ENCODE results near the gene COLGALT1. TPM values are rescaled to one million over a fixed set of nuclear protein-coding genes. Genes with fewer than 3 reads are reported as not detected.
"Not testable (repeated sequence)": the region's sequence is repeated elsewhere in the genome, so short reads cannot be mapped to it uniquely, and the experiment has no call there.

Gene COLGALT1
- total RNA-seq, 1 experiment from 2014 or later: 114 TPM

DNA sequence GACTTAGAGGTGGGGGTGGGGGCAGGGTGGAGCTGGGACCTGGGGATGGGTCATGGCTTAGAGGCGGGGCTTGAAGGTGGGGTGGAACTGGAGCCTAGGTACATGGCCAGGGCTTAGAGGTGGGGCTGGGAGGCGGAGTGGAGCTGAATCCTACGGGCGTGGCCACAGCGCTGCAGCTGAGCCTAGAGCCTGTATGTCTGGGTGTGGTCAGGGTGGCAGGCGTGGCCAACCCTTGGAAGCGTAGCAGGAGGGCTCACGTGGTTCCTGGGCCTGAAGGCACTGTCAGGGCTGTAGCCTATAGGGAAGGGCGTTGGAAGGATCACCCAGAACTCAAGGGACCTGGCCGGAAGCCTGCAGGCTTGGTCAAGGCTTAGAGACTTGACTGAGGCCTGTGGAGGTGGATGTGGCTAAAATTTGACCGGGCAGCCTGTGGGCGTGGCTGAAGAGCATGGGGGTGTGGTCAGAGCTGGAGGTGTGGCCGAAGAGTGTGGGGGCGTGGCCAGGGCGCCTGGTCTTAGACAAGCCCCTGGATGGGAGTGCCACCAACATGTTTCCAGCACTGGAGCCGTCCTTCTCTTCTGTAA is 24.3 kb downstream of the COLGALT1 start:
- peaks cover 56% of the 10 kb centered on the region for H3K36me3 ChIP-seq
- DNase-seq (ENCODE audit: low read depth in 1 of 2, low spot score in 2 of 2): peak; percentile 30 to 70
- no peaks in the 10 kb centered on the region for H3K9me3 ChIP-seq (replicated peaks)
- H3K27me3 ChIP-seq (replicated peaks): 0 out of 2 replicates have a peak, but pooled peaks cover 2% of the 10 kb centered on the region
- H3K27ac ChIP-seq: no peak overlapping the region
- H3K4me3 ChIP-seq: no peak overlapping the region
- H3K4me1 ChIP-seq (replicated peaks): no peaks in the 10 kb centered on the region

- Histone ChIP-seq H3K4me3 (no peak overlapping the region), H3K27me3 (replicated peaks) (0 out of 2 replicates have a peak, but pooled peaks cover 9% of the 10 kb centered on the region), H3K9me3 (replicated peaks) (no peaks in the 10 kb centered on the region), H3K36me3 (peaks cover 49% of the 10 kb centered on the region), H3K4me1 (replicated peaks) (no peaks in the 10 kb centered on the region), H3K27ac (no peak overlapping the region)
- no peak for DNase-seq (ENCODE audit: low read depth in 1 of 2, low spot score in 2 of 2)
Measured at GRCh38 chr19:17580470-17581144, 25.2 kb downstream of the COLGALT1 start.

DNA sequence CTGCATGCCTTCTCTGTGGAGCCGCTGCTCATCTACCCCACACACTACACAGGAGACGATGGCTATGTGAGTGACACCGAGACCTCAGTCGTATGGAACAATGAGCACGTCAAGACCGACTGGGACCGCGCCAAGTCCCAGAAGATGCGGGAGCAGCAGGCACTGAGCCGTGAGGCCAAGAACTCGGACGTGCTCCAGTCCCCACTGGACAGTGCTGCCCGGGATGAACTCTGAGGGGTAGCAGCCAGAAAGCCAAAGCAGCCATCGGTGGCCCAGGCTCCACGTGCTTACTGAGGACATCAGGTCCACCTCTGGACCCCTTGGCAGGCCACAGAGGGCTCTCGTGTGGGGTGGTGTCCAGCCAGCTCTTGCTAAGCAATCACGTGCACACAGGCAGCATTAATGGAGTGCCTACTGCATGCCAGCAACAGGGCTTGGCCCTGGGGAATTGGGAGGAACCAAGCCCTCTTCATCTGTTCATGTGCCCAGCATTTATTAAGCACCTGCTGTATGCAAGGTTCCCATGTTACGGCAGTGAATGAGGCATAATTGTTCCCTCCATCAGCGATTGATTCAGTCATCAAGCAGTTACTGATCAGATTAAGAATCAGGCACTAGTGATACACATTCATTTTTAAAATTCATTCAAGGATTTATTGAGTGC is 25.9 kb downstream of the COLGALT1 start:
- no peak overlapping the region for H3K27ac ChIP-seq
- DNase-seq (ENCODE audit: low read depth in 1 of 2, low spot score in 2 of 2): no peak
- H3K27me3 ChIP-seq (replicated peaks): peaks cover 11% of the 10 kb centered on the region; the same call in 1 of the 2 replicates
- H3K4me3 ChIP-seq: no peak overlapping the region
- no peaks in the 10 kb centered on the region for H3K9me3 ChIP-seq (replicated peaks)
- peaks cover 43% of the 10 kb centered on the region for H3K36me3 ChIP-seq
- no peaks in the 10 kb centered on the region for H3K4me1 ChIP-seq (replicated peaks)

GRCh38 chr19:17582613-17583012 is 27.2 kb downstream of the COLGALT1 start:
- peaks cover 39% of the 10 kb centered on the region for H3K36me3 ChIP-seq
- H3K27ac ChIP-seq: no peak overlapping the region
- no peak overlapping the region for H3K4me3 ChIP-seq
- peaks cover 11% of the 10 kb centered on the region; the same call in 1 of the 2 replicates for H3K27me3 ChIP-seq (replicated peaks)
- no peaks in the 10 kb centered on the region for H3K9me3 ChIP-seq (replicated peaks)
- DNase-seq (ENCODE audit: low read depth in 1 of 2, low spot score in 2 of 2): no peak
- H3K4me1 ChIP-seq (replicated peaks): no peaks in the 10 kb centered on the region

GRCh38 chr19:17584132-17584531 is 28.7 kb downstream of the COLGALT1 start:
- Histone ChIP-seq H3K27ac (no peak overlapping the region), H3K4me1 (replicated peaks) (no peaks in the 10 kb centered on the region), H3K36me3 (peaks cover 28% of the 10 kb centered on the region), H3K4me3 (no peak overlapping the region), H3K27me3 (replicated peaks) (peaks cover 11% of the 10 kb centered on the region; the same call in 1 of the 2 replicates), H3K9me3 (replicated peaks) (no peaks in the 10 kb centered on the region)
- DNase-seq (ENCODE audit: low read depth in 1 of 2, low spot score in 2 of 2): no peak

- H3K4me3 ChIP-seq; H3K27ac ChIP-seq; H3K9me3 ChIP-seq (replicated peaks); H3K4me1 ChIP-seq (replicated peaks); DNase-seq (ENCODE audit: low read depth in 1 of 2, low spot score in 2 of 2): not testable (repeated sequence)
- H3K36me3 ChIP-seq: peaks cover 20% of the 10 kb centered on the region
- peaks cover 11% of the 10 kb centered on the region; the same call in 1 of the 2 replicates for H3K27me3 ChIP-seq (replicated peaks)
Measured at GRCh38 chr19:17585395-17585794, 29.9 kb downstream of the COLGALT1 start.

DNA sequence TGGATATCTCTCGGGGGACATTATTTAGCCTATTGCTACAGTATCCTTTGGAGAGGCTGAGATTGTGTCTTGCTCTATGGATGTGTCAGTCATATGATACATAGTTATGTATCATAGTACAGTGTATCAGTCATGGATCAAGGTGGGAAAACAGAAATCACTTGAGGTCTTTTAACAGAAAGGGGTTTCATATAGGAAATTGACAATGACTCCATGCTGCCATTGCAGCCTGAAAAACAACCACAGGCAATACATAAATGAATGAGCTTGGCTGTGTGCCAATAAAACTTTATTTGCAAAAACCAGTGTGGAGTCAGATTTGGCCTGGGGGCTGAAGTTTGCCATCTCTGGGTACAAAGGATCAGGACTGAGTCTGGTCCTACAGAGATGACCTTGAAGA is 35.4 kb downstream of the COLGALT1 start:
- Histone ChIP-seq H3K36me3 (no peaks in the 10 kb centered on the region), H3K9me3 (replicated peaks) (no peaks in the 10 kb centered on the region), H3K27me3 (replicated peaks) (peaks cover 8% of the 10 kb centered on the region), H3K4me1 (replicated peaks) (no peaks in the 10 kb centered on the region), H3K4me3 (no peak overlapping the region), H3K27ac (no peak overlapping the region)
- no peak for DNase-seq (ENCODE audit: low read depth in 1 of 2, low spot score in 2 of 2)

GRCh38 chr19:17594296-17594695 is 38.8 kb downstream of the COLGALT1 start:
- not testable (repeated sequence) for H3K4me1 ChIP-seq (replicated peaks); H3K4me3 ChIP-seq; H3K27me3 ChIP-seq (replicated peaks); DNase-seq (ENCODE audit: low read depth in 1 of 2, low spot score in 2 of 2); H3K27ac ChIP-seq; H3K36me3 ChIP-seq; H3K9me3 ChIP-seq (replicated peaks)

- H3K27me3 ChIP-seq (replicated peaks): peaks cover 17% of the 10 kb centered on the region
- H3K4me3 ChIP-seq; H3K36me3 ChIP-seq; DNase-seq (ENCODE audit: low read depth in 1 of 2, low spot score in 2 of 2); H3K9me3 ChIP-seq (replicated peaks); H3K4me1 ChIP-seq (replicated peaks); H3K27ac ChIP-seq: not testable (repeated sequence)
Measured at GRCh38 chr19:17598063-17598462, 42.6 kb downstream of the COLGALT1 start.

GRCh38 chr19:17598953-17599352 is 43.5 kb downstream of the COLGALT1 start:
- Histone ChIP-seq H3K4me3 (no peak overlapping the region), H3K27me3 (replicated peaks) (peaks cover 19% of the 10 kb centered on the region), H3K4me1 (replicated peaks) (no peaks in the 10 kb centered on the region), H3K9me3 (replicated peaks) (no peaks in the 10 kb centered on the region), H3K27ac (no peak overlapping the region), H3K36me3 (no peaks in the 10 kb centered on the region)
- no peak for DNase-seq (ENCODE audit: low read depth in 1 of 2, low spot score in 2 of 2)

- Histone ChIP-seq H3K9me3 (replicated peaks) (no peaks in the 10 kb centered on the region), H3K36me3 (no peaks in the 10 kb centered on the region), H3K4me1 (replicated peaks) (no peaks in the 10 kb centered on the region), H3K27me3 (replicated peaks) (peaks cover 19% of the 10 kb centered on the region), H3K4me3 (no peak overlapping the region), H3K27ac (no peak overlapping the region)
- no peak for DNase-seq (ENCODE audit: low read depth in 1 of 2, low spot score in 2 of 2)
Measured at GRCh38 chr19:17599780-17600179, 44.3 kb downstream of the COLGALT1 start.

- H3K4me1 ChIP-seq (replicated peaks): peaks cover 9% of the 10 kb centered on the region
Measured at GRCh38 chr19:17601683-17602082, 46.2 kb downstream of the COLGALT1 start.

DNA sequence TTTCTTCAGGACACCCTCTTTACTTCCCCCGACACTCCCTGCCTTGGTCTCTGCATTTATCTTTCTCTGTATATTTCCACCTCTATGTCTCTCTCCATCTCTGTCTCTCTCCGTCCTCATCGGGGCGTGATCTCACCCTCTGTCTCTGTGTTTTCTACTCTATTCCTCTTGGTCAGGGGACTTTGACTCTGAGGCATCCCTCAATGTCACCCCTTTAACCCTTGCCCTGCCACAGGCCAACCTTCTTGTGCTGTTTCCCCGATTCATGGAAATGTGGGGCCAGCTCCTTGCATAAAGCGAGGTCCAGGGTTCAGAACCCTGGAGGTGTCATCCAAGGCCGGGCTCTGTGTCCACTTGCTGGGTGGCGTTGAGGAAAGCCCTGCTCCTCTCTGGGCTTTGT is 46.8 kb downstream of the COLGALT1 start:
- DNase-seq (ENCODE audit: low read depth in 1 of 2, low spot score in 2 of 2): no peak
- H3K4me3 ChIP-seq: no peak overlapping the region
- H3K36me3 ChIP-seq: no peaks in the 10 kb centered on the region
- peaks cover 3% of the 10 kb centered on the region for H3K9me3 ChIP-seq (replicated peaks)
- no peak overlapping the region for H3K27ac ChIP-seq
- peaks cover 9% of the 10 kb centered on the region for H3K4me1 ChIP-seq (replicated peaks)
- peaks cover 26% of the 10 kb centered on the region for H3K27me3 ChIP-seq (replicated peaks)

More at GRCh38 chr19:17601683-17602082, 46.2 kb downstream of the COLGALT1 start:
- Histone ChIP-seq H3K4me3 (no peak overlapping the region), H3K36me3 (no peaks in the 10 kb centered on the region), H3K27me3 (replicated peaks) (peaks cover 26% of the 10 kb centered on the region), H3K9me3 (replicated peaks) (peaks cover 3% of the 10 kb centered on the region), H3K27ac (no peak overlapping the region)
- no peak for DNase-seq (ENCODE audit: low read depth in 1 of 2, low spot score in 2 of 2)

- H3K9me3 ChIP-seq (replicated peaks): peaks cover 3% of the 10 kb centered on the region
- no peaks in the 10 kb centered on the region for H3K36me3 ChIP-seq
- no peak overlapping the region for H3K4me3 ChIP-seq
Measured at GRCh38 chr19:17602872-17603510, 47.5 kb downstream of the COLGALT1 start.

More at GRCh38 chr19:17602872-17603510, 47.5 kb downstream of the COLGALT1 start:
- H3K4me1 ChIP-seq (replicated peaks): peaks cover 9% of the 10 kb centered on the region
- peaks cover 26% of the 10 kb centered on the region for H3K27me3 ChIP-seq (replicated peaks)
- no peak overlapping the region for H3K27ac ChIP-seq
- DNase-seq (ENCODE audit: low read depth in 1 of 2, low spot score in 2 of 2): no peak

Measured in SJSA1 (cell line).